ENCODE results near the gene GSN. TPM values are rescaled to one million over a fixed set of nuclear protein-coding genes. Genes with fewer than 3 reads are reported as not detected.

The GSN gene
- total and polyA plus RNA-seq, 2 of the 13 experiments (the other 11 are each of a cell fraction or from before 2014, with no cell fraction given): 294 to 307 TPM

GRCh38 chr9:121294866-121295661 is 27.1 kb downstream of the GSN start (continued):
- TF ChIP-seq DZIP1 (CRISPR knock-in tag; IDR thresholded peaks at IDR 0.05) (no peak), DNMT3B (CRISPR knock-in tag; conservative IDR thresholded peaks at IDR 0.05) (no peak), PRDM15 (CRISPR knock-in tag; IDR thresholded peaks at IDR 0.05) (peak; percentile 59; the same call in 1 of the 2 replicates), AFF4 (CRISPR knock-in tag; IDR thresholded peaks at IDR 0.05) (no peak; the same call in 1 of the 2 replicates)

Data from HepG2 (cell line).